K562 (cell line): ENCODE data around the gene KCTD3. TPM values are rescaled to one million over a fixed set of nuclear protein-coding genes. Genes with fewer than 3 reads are reported as not detected.
A peak's percentile ranks its signal among the peaks of the same experiment; 100 is the strongest.

Experiments used
- ATAC-seq: fragments of 200-7000 bp; cut with Tn5 transposase; 3 replicates; pipeline ENCODE4 v1.9.1; 2020; ENCODE audit warnings: moderate library complexity
- BruUV-seq: library from RNA; stranded (reverse); fragments of 400-500 nt; replicated peaks from 2 replicates; lab custom pipeline; 2021; lab: Mats Ljungman, UMichigan
- CTCF ChIA-PET: fragments of 300-600 bp; formaldehyde crosslinking; extraction: SDS; loops from one replicate; lab custom pipeline; 2021; ENCODE audit warnings: low intra/inter-chr PET ratio; lab: Yijun Ruan, JAX
- POLR2A ChIA-PET: fragments of 300-600, 350-650 bp; sonication (Branson Sonifier 250); formaldehyde crosslinking; extraction: SDS; loops from one replicate; lab custom pipeline; 2021; ENCODE audit warnings: antibody characterized with exemption, inconsistent platforms; lab: Yijun Ruan, JAX
- DNase-seq, 4 experiments: peaks; one replicate each; pipeline versions ENCODE4 v3.0.0 to v3.0.0-alpha.2; 2011 to 2018; ENCODE audit warnings: low spot score in 3 of 4, mixed read lengths in 3 of 4; ENCODE audit errors: extremely low read depth in 1 of 4
- FAIRE-seq: peaks from 2 replicates; lab custom pipeline; 2011; peaks lifted over from hg19 to GRCh38; lab: Jason Lieb, UNC
- H2AFZ ChIP-seq: 2 replicates; pipeline ENCODE4 v1.6.0; 2011; ENCODE audit warnings: low read depth, low read length, control low read depth, inconsistent platforms
- H3K27ac ChIP-seq: fragments of 200-600 bp; 3 replicates; pipeline ENCODE4 v1.8.0; 2011; ENCODE audit warnings: low read depth, mild to moderate bottlenecking, control low read depth, inconsistent platforms, low read length, moderate library complexity, mixed read lengths; ENCODE audit errors: extremely low read depth
- H3K27me3 ChIP-seq, 2 experiments: fragments of 300-600 bp in 1 of 2; 2 replicates in 1 of 2; 3 replicates in 1 of 2; pipeline versions ENCODE4 v1.6.0 to v1.8.0; 2011; ENCODE audit warnings: inconsistent platforms in 2 of 2, low read length in 2 of 2, mild to moderate bottlenecking in 1 of 2, mixed read lengths in 1 of 2, moderate library complexity in 1 of 2; ENCODE audit not compliant: control insufficient read depth in 2 of 2, insufficient read depth in 2 of 2
- H3K36me3 ChIP-seq: fragments of 300-600 bp; 3 replicates; pipeline ENCODE4 v1.8.0; 2011; ENCODE audit warnings: mild to moderate bottlenecking, low read length, inconsistent platforms; ENCODE audit not compliant: control insufficient read depth, insufficient read depth
- H3K4me1 ChIP-seq, 2 experiments: fragments of 200-600 bp in 1 of 2; replicated peaks in 1 of 2; 2 replicates in 1 of 2; 3 replicates in 1 of 2; pipeline versions ENCODE4 v1.5.1 to v1.8.0; 2011; ENCODE audit warnings: inconsistent platforms in 2 of 2, low read length in 2 of 2, mild to moderate bottlenecking in 1 of 2, mixed read lengths in 1 of 2, moderate library complexity in 1 of 2; ENCODE audit not compliant: control insufficient read depth in 2 of 2, insufficient read depth in 2 of 2
- H3K4me2 ChIP-seq: 2 replicates; pipeline ENCODE4 v1.6.1; 2011; ENCODE audit warnings: low read length, control low read depth, inconsistent platforms, mixed read lengths; ENCODE audit not compliant: insufficient read depth
- H3K4me3 ChIP-seq: fragments of 200-600 bp; sonication (generic), shearing (Covaris generic); 2 replicates; pipeline ENCODE4 v1.5.1; 2016; ENCODE audit warnings: control low read depth, inconsistent platforms
- H3K79me2 ChIP-seq: fragments of 200-600 bp; 3 replicates; pipeline ENCODE4 v1.8.0; 2011; ENCODE audit warnings: low read length, inconsistent platforms; ENCODE audit not compliant: control insufficient read depth, insufficient read depth
- H3K9ac ChIP-seq, 2 experiments: 2 replicates each; pipeline versions ENCODE4 v1.6.0 to v1.6.1; 2011; ENCODE audit warnings: low read depth in 2 of 2, low read length in 2 of 2, control low read depth in 1 of 2, inconsistent platforms in 1 of 2, mild to moderate bottlenecking in 1 of 2, mixed read lengths in 1 of 2; ENCODE audit not compliant: insufficient read depth in 1 of 2
- H3K9me1 ChIP-seq: one replicate; pipeline ENCODE4 v1.6.0; 2011; ENCODE audit warnings: inconsistent platforms, mild to moderate bottlenecking, low read length, moderate library complexity; ENCODE audit not compliant: control insufficient read depth, insufficient read depth
- H3K9me3 ChIP-seq: replicated peaks from 2 replicates; pipeline ENCODE4 v1.5.1; 2011; ENCODE audit warnings: low read depth, low read length, inconsistent platforms; ENCODE audit not compliant: control insufficient read depth, insufficient read depth
- H4K20me1 ChIP-seq: replicated peaks from 2 replicates; pipeline ENCODE4 v1.6.1; 2011; ENCODE audit warnings: low read length, inconsistent platforms, mixed read lengths; ENCODE audit not compliant: control insufficient read depth, insufficient read depth
- EP300 ChIP-seq: IDR thresholded peaks from 2 replicates; pipeline ENCODE4 v1.6.1; 2012; ENCODE audit warnings: low read length, improper control_type of control experiment
- ETS1 ChIP-seq: conservative IDR thresholded peaks from 2 replicates; pipeline ENCODE4 v1.6.1; 2011; ENCODE audit warnings: low read depth, mild to moderate bottlenecking, low read length; ENCODE audit not compliant: control insufficient read depth
- LCOR ChIP-seq: sonication (generic); formaldehyde crosslinking; IDR thresholded peaks from 2 replicates; pipeline ENCODE4 v1.8.0; 2022; ENCODE audit warnings: mild to moderate bottlenecking, missing genetic modification reagents
- PRDM10 ChIP-seq: fragments of 450-650 bp; IDR thresholded peaks from 2 replicates; pipeline ENCODE4 v1.6.1; 2018; ENCODE audit not compliant: partially characterized antibody
- SP1 ChIP-seq: sonication (generic); formaldehyde crosslinking; IDR thresholded peaks from 2 replicates; pipeline ENCODE4 v1.8.1; 2022; ENCODE audit warnings: mild to moderate bottlenecking, missing genetic modification reagents
- SRSF3 ChIP-seq: fragments of 200-400 bp; formaldehyde crosslinking; IDR thresholded peaks from 2 replicates; pipeline ENCODE4 v1.6.1; 2016; ENCODE audit warnings: mild to moderate bottlenecking, low read length, moderate library complexity; ENCODE audit not compliant: insufficient read depth
- TAL1 ChIP-seq: fragments of 450-650 bp; IDR thresholded peaks from 2 replicates; pipeline ENCODE4 v1.6.1; 2016; ENCODE audit warnings: mild to moderate bottlenecking
- ZNF212 ChIP-seq: fragments of 450-650 bp; formaldehyde crosslinking; IDR thresholded peaks from 2 replicates; pipeline ENCODE4 v1.4.0; 2020; ENCODE audit warnings: mild to moderate bottlenecking
- ZNF778 ChIP-seq: fragments of 450-650 bp; formaldehyde crosslinking; IDR thresholded peaks from 2 replicates; pipeline ENCODE4 v1.4.0; 2020; ENCODE audit warnings: mild to moderate bottlenecking, moderate library complexity
- WGBS: fragments of 100-300 bp; shearing (Covaris generic); methylation state at CpG from one replicate; pipeline ENCODE4 v1.1.6; 2016; ENCODE audit warnings: low coverage, mixed read lengths; ENCODE audit not compliant: insufficient coverage; ENCODE audit errors: missing lambda C conversion rate; 5-methylcytosine and 5-hydroxymethylcytosine counted together
- in situ Hi-C: fragments of 300-500 bp; cut with MboI; formaldehyde crosslinking; loops from 4 replicates; pipeline ENCODE4 v1.15.0; 2018; ENCODE audit warnings: inconsistent platforms, mixed read lengths
- intact Hi-C: fragments of 100-400 bp; cut with micrococcal nuclease; formaldehyde crosslinking; loops from 2 replicates; pipeline ENCODE4 v1.14.2; 2022
- polyA plus RNA-seq, 8 experiments: library from polyadenylated mRNA; depleted of rRNA in 4 of 8; stranded (reverse) in 5 of 8; unstranded in 3 of 8; fragments of >200 nt; fragmentation: Nextera tagmentation in 2 of 8; fragmentation: Illumina TruSeq in 1 of 8; extraction: Ambion mirVana in 2 of 8; extraction: Trizol in 1 of 8; gene quantifications; 2 replicates each; pipeline versions ENCODE4 v1.2.1 to v1.2.3, GENCODE V29; 2011 to 2014; ENCODE audit warnings: inconsistent platforms in 1 of 8, missing spikeins in 1 of 8
- total RNA-seq, 7 experiments: library from RNA; depleted of rRNA in 6 of 7; stranded (reverse); fragments of >200 nt in 6 of 7; fragmentation: Illumina TruSeq in 2 of 7; extraction: Trizol in 2 of 7; gene quantifications; 2 replicates each; pipeline versions ENCODE4 v1.2.1 to v1.2.3, GENCODE V29; 2011 to 2021; ENCODE audit warnings: low replicate concordance in 1 of 7

Gene KCTD3
- total and polyA plus RNA-seq, 9 of the 15 experiments (the other 6 are each of a cell fraction or from before 2014, with no cell fraction given), result 12.8 to 77.1 (median 44.3) TPM

GRCh38 chr1:215526846-215527151 lies 40.3 kb upstream of the KCTD3 start:
- Histone ChIP-seq H3K9me1 (no peaks in the 10 kb centered on the region), H3K27me3 (no peaks in the 10 kb centered on the region), H3K4me1 (no peaks in the 10 kb centered on the region), H2AFZ (no peak overlapping the region), H4K20me1 (no peaks in the 10 kb centered on the region), H3K9ac (no peak overlapping the region), H3K4me3 (no peak overlapping the region), H3K4me2 (no peak overlapping the region), H3K27ac (no peak overlapping the region)
- DNase-seq, result no peak
- BruUV-seq, result no TSS peak
- ATAC-seq, result no peak
- intact Hi-C loops (loop anchor here (1.0 to 10.0 kb wide), 7 partner anchors 80 to 1312 kb away; no protein-coding TSS in a partner anchor), in situ Hi-C loops (loop anchor here (10.0 kb wide), 1 partner anchor 1312 kb away; no protein-coding TSS in a partner anchor)
- POLR2A ChIA-PET, result no interaction called here
- FAIRE-seq, result no peak
- TF ChIP-seq ZNF212 (CRISPR knock-in tag) (no peak), TAL1 (no peak), SP1 (CRISPR knock-in tag) (no peak), LCOR (no peak), SRSF3 (no peak), ZNF778 (CRISPR knock-in tag) (0 out of 2 replicates have a peak, but pooled peaks have one; percentile 45)
- TF ChIP-seq, all 486 proteins: peak for 1
- H3K9me3 ChIP-seq, result no peaks in the 10 kb centered on the region
- no peaks in the 10 kb centered on the region for H3K79me2 ChIP-seq
- CTCF ChIA-PET, result interaction anchor here (0.6 to 2.0 kb wide), 6 partner anchors 37 to 1313 kb away, joined by 3 to 15 read pairs (median 6); no protein-coding TSS in a partner anchor
- H3K36me3 ChIP-seq, result no peaks in the 10 kb centered on the region

- ATAC-seq (no peak), FAIRE-seq (no peak), DNase-seq (no peak)
- in situ Hi-C loops, result loop anchor here (10.0 kb wide), 1 partner anchor 1314 kb away; no protein-coding TSS in a partner anchor
- Histone ChIP-seq H3K79me2 (no peaks in the 10 kb centered on the region), H3K9me3 (no peaks in the 10 kb centered on the region), H4K20me1 (no peaks in the 10 kb centered on the region), H3K9ac (no peak overlapping the region), H3K4me3 (no peak overlapping the region), H2AFZ (no peak overlapping the region), H3K4me2 (no peak overlapping the region), H3K36me3 (no peaks in the 10 kb centered on the region), H3K27ac (no peak overlapping the region), H3K27me3 (no peaks in the 10 kb centered on the region), H3K9me1 (no peaks in the 10 kb centered on the region), H3K4me1 (no peaks in the 10 kb centered on the region)
- TF ChIP-seq EP300, result no peak
- no peak for TF ChIP-seq PRDM10
- TF ChIP-seq ETS1, result no peak
- ChIA-PET POLR2A (interaction anchor here (0.6 kb wide), 1 partner anchor 1280 kb away, joined by 3 read pairs; no protein-coding TSS in a partner anchor), CTCF (no interaction called here)
- BruUV-seq, result no TSS peak
- 2% methylated on average over 4 of the region's 4 CpGs for WGBS
- intact Hi-C loops, result loop anchor here (5.0 to 10.0 kb wide), 2 partner anchors 722 to 1264 kb away; no protein-coding TSS in a partner anchor
These were observed 38.0 kb upstream of the KCTD3 start for GRCh38 chr1:215529111-215529510.
